OCI-LY3 (cell line): ENCODE measurements around the gene RFX4.

Source experiments
- H2AFZ ChIP-seq: fragments of 200-600, 300-600 bp; shearing (Covaris generic); 2 replicates; pipeline ENCODE4 v1.6.0; 2014; ENCODE audit warnings: antibody characterized with exemption, low read depth, low read length
- H3K27ac ChIP-seq: fragments of 200-600, 300-600 bp; sonication (generic); 2 replicates; pipeline ENCODE4 v1.5.1; 2014; ENCODE audit warnings: mild to moderate bottlenecking, low read length, moderate library complexity, mixed read lengths
- H3K27me3 ChIP-seq: fragments of 200-600, 300-600 bp; sonication (generic); 2 replicates; pipeline ENCODE4 v1.6.1; 2014; ENCODE audit warnings: low read depth, low read length, mixed read lengths
- H3K36me3 ChIP-seq: fragments of 200-600, 300-600 bp; sonication (generic); replicated peaks from 2 replicates; pipeline ENCODE3; 2014; ENCODE audit warnings: low read depth, low read length, mixed read lengths
- H3K4me1 ChIP-seq: fragments of 300-600, 200-600 bp; sonication (generic); 2 replicates; pipeline ENCODE4 v1.6.1; 2014; ENCODE audit warnings: low read length, mixed read lengths
- H3K4me2 ChIP-seq: fragments of 200-600, 300-600 bp; sonication (generic); 2 replicates; pipeline ENCODE4 v1.6.1; 2014; ENCODE audit warnings: low read length, mixed read lengths
- H3K4me3 ChIP-seq: fragments of 300-600, 200-600 bp; sonication (generic); 2 replicates; pipeline ENCODE4 v1.5.1; 2014; ENCODE audit warnings: antibody characterized with exemption, mild to moderate bottlenecking, low read length, moderate library complexity
- H3K79me2 ChIP-seq: fragments of 300-600, 200-600 bp; shearing (Covaris generic); 2 replicates; pipeline ENCODE4 v1.6.1; 2014; ENCODE audit warnings: mild to moderate bottlenecking, low read length, mixed read lengths
- H3K9ac ChIP-seq: fragments of 300-600, 200-600 bp; shearing (Covaris generic); 2 replicates; pipeline ENCODE4 v1.6.0; 2014; ENCODE audit warnings: mild to moderate bottlenecking, low read length, moderate library complexity
- H3K9me3 ChIP-seq: fragments of 200-600, 300-600 bp; shearing (Covaris generic); 2 replicates; pipeline ENCODE4 v1.6.1; 2014; ENCODE audit warnings: low read length, mixed read lengths; ENCODE audit not compliant: insufficient read depth
- H4K20me1 ChIP-seq: fragments of 200-600, 300-600 bp; sonication (generic); 2 replicates; pipeline ENCODE4 v1.6.1; 2016; ENCODE audit warnings: low read length, mixed read lengths; ENCODE audit not compliant: insufficient read depth
- CTCF ChIP-seq: fragments of 200-600, 300-600 bp; sonication (generic); IDR thresholded peaks from 2 replicates; pipeline ENCODE4 v1.5.1; 2014; ENCODE audit warnings: antibody characterized with exemption, low read length, low read depth
- EZH2phosphoT487 ChIP-seq: fragments of 200-600 bp; shearing (Covaris generic); IDR thresholded peaks from 2 replicates; pipeline ENCODE4 v1.6.1; 2018; ENCODE audit warnings: antibody characterized with exemption, mixed run types, low read depth

Gene RFX4

DNA sequence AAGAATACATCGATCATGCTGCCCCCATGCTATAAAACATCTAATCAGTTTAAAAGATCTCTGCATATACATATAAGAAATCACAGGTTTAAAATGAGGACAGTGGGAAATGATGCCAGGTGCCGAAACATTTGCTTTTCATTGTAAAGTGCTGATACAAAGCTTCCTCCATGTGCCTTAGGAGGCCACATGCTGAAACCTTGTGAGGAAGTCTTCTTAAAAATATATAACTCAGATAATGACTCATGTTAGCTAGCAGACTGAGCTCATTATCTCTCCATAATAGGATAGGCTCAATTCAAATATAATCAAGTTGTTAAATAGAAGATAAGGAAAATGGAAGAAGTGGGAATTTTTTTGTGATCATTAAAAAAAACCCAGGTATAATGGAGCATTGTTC is 65.9 kb downstream of the RFX4 start:
- TF ChIP-seq CTCF, result no peak
- no peak for TF ChIP-seq EZH2phosphoT487
- H3K27ac ChIP-seq, result no peak overlapping the region

DNA sequence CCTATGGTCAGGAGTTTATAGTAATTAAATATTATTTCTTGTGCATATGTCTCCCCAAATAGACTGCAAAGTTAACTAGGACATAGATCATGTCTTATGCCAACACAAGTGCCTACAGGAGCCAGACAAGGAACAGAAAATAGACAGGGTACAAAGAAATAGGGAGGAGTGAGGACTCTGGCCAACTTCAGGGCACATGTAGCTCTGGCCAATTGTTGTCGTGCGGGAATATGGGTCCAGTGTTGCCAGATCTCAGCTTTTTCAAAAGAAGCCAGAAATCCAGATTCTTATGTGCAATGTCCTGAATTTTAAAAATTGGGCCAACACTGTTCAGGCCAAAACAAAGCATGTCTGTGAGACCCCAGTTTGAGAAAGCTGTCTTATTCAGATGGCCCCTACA is 68.7 kb downstream of the RFX4 start:
- H3K9me3 ChIP-seq, result no peaks in the 10 kb centered on the region
- TF ChIP-seq CTCF, result no peak
- no peak for TF ChIP-seq EZH2phosphoT487
- H4K20me1 ChIP-seq, result no peaks in the 10 kb centered on the region
- no peak overlapping the region for H3K9ac ChIP-seq
- no peak overlapping the region for H2AFZ ChIP-seq
- H3K79me2 ChIP-seq, result no peaks in the 10 kb centered on the region
- no peak overlapping the region for H3K4me2 ChIP-seq
- no peaks in the 10 kb centered on the region for H3K4me1 ChIP-seq
- H3K27ac ChIP-seq, result no peak overlapping the region
- no peak overlapping the region for H3K4me3 ChIP-seq
- peaks cover 12% of the 10 kb centered on the region for H3K27me3 ChIP-seq
- H3K36me3 ChIP-seq, result no peaks in the 10 kb centered on the region

More for the DNA sequence above, 65.9 kb downstream of the RFX4 start:
- no peaks in the 10 kb centered on the region for H3K9me3 ChIP-seq
- H3K4me3 ChIP-seq, result no peak overlapping the region
- H3K79me2 ChIP-seq, result no peaks in the 10 kb centered on the region
- H3K27me3 ChIP-seq, result no peaks in the 10 kb centered on the region; the same call in none of the 2 replicates
- H3K4me1 ChIP-seq, result no peaks in the 10 kb centered on the region
- H3K9ac ChIP-seq, result no peak overlapping the region
- H2AFZ ChIP-seq, result no peak overlapping the region
- H3K4me2 ChIP-seq, result no peak overlapping the region
- H4K20me1 ChIP-seq, result no peaks in the 10 kb centered on the region
- H3K36me3 ChIP-seq, result no peaks in the 10 kb centered on the region

GRCh38 chr12:106652510-106653015 is 69.8 kb downstream of the RFX4 start:
- H3K9ac ChIP-seq, result no peak overlapping the region
- H3K27me3 ChIP-seq, result peaks cover 21% of the 10 kb centered on the region
- no peak overlapping the region for H2AFZ ChIP-seq
- H4K20me1 ChIP-seq, result no peaks in the 10 kb centered on the region
- TF ChIP-seq EZH2phosphoT487 (no peak), CTCF (no peak)
- no peak overlapping the region for H3K27ac ChIP-seq
- H3K9me3 ChIP-seq, result no peaks in the 10 kb centered on the region
- H3K4me1 ChIP-seq, result no peaks in the 10 kb centered on the region
- no peak overlapping the region for H3K4me3 ChIP-seq
- no peaks in the 10 kb centered on the region for H3K79me2 ChIP-seq
- no peak overlapping the region for H3K4me2 ChIP-seq
- H3K36me3 ChIP-seq, result no peaks in the 10 kb centered on the region

DNA sequence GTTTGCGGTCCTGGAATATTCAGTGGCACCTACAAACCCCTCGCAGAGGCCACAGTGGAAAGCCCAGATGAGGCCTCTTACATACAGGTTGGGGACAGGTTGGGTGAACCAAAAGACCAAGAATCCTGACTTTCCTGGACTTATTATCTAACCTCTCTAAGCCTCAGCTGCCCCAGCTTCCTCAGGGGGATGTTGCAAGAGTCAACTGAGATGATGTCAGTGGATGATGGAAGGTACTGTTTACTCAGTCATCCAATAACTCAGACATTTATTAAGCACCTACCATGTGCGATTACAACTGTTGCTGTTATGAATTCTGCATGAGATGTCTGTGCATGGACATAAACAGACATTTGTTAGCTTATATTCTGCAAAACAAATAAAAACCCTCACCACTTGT is 72.8 kb downstream of the RFX4 start:
- no peaks in the 10 kb centered on the region for H3K36me3 ChIP-seq
- H4K20me1 ChIP-seq, result no peaks in the 10 kb centered on the region
- TF ChIP-seq EZH2phosphoT487, result no peak
- no peak for TF ChIP-seq CTCF
- no peak overlapping the region for H3K27ac ChIP-seq
- H2AFZ ChIP-seq, result no peak overlapping the region
- H3K79me2 ChIP-seq, result no peaks in the 10 kb centered on the region
- H3K4me2 ChIP-seq, result no peak overlapping the region
- no peak overlapping the region for H3K4me3 ChIP-seq
- no peaks in the 10 kb centered on the region for H3K9me3 ChIP-seq
- no peak overlapping the region for H3K9ac ChIP-seq
- no peaks in the 10 kb centered on the region for H3K4me1 ChIP-seq
- peaks cover 41% of the 10 kb centered on the region for H3K27me3 ChIP-seq
